NK-92 treated with Interleukin-12 subunit alpha and Interleukin-12 subunit beta, amount 100 ng/mL, for 24 hours (cell line): ENCODE data around the gene C11orf97.
"Not testable (repeated sequence)": the region's sequence is repeated elsewhere in the genome, so short reads cannot be mapped to it uniquely, and the experiment has no call there.

Source experiments
- DNase-seq: peaks from one replicate; lab custom pipeline; 2025; lab: John Stamatoyannopoulos, UW

C11orf97 gene, protein sequence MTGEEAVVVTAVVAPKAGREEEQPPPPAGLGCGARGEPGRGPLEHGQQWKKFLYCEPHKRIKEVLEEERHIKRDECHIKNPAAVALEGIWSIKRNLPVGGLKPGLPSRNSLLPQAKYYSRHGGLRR

DNA sequence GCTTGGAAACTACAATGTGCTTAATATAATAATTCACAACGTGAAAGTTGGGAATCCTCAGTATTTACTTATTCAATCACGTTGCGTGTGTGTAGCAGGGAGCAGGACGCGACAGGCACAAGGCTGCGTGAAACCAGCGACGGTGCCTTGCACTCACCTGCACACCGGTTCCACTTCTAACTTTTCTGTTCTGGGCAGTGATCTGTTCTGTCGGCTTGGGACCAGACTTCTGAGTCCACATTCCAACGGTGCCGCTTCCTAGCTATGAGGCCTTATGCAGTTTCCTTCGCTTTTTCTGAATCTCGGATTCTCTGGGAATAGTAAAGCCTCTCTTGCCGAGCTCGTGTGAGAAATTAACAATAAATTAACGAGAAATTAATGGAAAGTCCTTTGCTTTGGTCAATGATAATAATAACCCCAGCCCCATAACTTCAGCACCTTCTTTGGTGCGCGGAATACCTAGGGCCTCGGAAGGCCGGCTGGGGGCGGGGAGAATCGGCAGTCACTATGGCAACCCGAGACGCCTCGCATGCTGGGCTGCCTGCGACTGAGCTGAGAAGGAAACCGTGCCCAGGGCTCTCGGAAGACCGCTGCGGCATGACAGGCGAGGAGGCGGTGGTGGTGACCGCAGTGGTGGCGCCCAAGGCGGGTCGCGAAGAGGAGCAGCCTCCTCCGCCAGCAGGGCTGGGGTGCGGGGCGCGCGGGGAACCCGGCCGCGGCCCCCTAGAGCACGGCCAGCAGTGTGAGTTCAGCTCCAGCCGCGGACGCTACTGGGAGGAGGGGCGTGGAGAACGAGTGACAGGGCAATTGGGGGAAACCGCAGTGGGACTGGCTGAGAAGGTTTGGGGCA, at the start of gene C11orf97:
Gene C11orf97, plus strand, starts transcription at position 530 of the 850 bp plus-strand sequence. Its CDS starts 68 bp downstream, at position 598.
- no peak for DNase-seq

DNA sequence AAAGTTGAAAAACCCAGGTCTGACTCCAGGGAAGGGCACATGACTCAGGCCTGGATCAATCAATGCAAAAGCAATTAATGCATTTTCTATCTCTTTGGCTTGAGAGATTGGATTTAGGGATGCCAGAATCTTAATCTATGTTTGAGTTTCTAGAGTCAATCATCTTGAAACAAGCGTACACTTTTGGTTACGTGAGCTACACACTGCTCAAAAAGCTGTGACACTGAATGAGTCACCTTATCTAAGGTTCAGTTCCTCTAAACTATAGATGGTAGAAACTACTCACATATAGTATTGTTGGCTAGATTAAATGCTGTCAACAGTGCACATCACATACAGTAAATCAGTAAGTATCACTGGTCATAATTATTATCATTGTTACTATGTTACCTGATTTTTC, 42.8 kb upstream of the C11orf97 start:
- DNase-seq: no peak

DNA sequence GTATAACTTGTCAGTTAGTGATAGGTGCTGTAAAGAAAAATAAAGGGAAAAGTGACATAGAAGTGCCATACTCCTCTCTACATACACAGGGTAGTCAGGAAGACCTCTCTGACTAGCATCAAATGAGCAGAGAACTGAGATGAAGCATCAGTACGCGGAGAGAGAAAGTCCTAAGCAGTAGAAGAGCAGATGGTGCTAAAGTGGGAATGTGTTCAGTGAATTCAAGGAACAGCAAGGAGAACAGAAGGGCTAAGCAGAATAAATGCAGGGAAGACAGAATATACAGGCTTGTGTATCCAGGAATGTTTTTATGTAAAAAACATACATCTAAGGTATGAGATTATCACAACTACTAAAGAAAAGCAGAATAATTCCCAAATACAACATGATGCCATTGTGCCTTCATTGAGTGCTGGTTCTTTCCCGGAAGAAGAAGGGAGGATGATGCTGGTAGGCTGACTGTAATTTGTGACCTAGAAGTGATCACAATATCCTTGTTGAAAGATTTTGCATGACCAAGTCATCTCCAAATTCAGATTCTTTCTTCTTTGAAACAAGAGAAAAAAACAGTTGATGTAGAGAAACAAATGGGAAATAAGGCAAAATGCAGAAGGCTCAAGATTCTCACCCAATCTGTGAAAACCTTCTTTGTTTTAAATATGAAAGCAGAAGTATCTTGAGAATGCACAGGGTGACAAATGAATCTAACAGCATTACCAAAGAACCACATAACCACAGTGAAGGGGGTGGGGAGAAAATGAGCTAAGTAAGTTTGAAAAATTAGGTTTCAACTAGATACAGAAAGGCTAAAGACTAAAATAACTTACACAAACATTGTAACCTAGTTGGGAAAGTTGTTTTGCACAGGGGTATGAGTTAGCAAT, 39.1 kb upstream of the C11orf97 start:
- peak; percentile 6 for DNase-seq

DNA sequence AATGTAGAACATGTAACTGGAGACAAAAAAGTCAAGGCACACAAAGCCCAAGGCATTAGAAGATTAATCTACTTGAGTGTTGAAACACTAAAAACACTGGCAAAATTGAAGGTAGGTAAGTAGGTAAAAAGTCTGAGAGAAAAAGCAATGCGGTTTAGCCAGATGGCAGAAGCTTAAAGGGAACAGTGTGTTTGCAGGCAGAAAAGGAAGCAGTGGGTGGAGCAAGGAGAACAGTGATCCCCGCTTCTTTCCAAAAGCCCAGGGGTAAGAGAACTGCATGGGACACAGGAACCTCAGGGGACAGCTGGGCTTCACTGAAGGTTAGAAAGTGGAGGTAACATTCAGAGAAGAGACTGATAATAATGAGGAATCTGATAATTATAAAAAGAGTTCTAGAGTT, 34.6 kb upstream of the C11orf97 start:
- no peak for DNase-seq

DNA sequence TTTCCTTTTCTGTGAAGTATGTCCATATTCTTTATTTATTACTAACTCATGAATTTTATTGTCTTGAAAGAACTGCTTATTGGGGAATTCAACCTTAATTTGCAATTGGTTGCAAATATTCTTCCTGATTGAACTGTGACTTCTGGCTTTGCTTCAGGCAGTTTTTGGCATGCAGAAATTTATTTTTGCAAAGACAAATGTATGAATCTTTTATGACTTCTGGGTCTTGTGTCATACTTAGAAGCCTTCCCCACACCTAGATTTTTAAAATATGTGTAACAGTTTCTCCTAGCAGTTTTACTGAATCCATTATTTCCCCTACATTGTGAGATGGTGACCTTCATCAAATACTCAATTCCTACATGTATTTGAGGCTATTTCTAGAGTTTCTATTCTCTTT, 30.9 kb upstream of the C11orf97 start:
- no peak for DNase-seq

DNA sequence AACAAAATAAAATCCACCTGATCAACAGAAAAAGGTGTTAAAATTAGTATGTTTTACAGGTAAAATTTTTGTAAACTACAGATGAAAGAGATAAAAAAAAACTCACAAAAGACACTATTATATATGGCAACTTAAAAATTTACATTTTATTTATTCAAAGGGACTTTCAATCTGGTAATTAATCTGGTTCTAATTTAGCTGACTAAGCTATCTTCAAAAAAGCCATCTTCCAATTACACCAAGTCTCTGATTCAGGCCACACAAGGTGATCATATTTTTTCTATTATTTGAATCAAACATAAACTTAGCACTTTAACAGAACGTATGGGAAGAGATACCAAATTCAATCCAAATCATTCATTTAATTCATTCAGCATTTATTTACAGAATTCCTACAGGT, 26.2 kb upstream of the C11orf97 start:
- no peak for DNase-seq

DNA sequence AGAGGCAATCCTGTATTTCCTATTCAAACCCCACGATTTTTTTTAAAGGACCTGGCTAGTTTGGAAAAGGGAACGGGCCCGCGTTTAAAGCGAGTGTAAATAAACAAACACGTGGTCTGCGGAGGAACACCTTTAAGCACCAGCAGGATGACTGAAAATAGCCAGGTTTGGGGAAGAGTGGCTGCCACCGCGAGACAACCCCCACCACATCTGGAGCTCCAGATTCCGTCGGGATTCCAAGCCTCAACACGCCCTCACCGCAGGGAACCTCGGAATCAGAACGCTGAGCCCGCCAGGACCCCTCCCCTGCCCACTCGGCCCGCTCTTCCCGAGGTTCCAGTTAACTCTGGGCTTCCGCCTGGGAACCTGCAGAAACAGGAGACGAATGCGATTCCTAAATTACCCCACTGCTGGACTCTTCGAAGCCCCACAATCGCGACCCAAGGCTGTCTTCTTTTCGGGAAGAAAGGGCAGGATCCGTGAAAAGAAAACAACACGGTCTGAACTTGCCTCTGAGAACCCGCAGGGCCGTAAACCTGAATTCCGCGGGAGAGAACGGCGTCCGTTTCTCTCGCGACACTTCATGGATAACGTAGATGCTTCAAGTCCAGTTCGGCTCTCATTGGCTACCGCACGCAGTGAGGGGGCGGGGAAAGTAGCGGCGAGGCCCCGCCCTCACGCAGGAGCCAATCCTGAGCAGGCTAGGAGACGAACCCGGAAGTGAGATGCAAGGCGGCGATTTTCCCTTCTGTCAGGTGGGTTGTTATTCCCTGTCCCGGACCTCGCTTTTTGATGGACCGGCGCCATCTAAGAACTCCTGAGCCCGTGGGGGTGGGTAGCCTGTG, 18.8 kb upstream of the C11orf97 start, which contains the start of the genes ANKRD49 and MRE11:
Gene ANKRD49, plus strand, starts transcription at position 704 of the 845 bp plus-strand sequence. CDS start 2,710 bp downstream, outside the sequence.
Gene MRE11, minus strand, starts transcription at position 564 of the 845 bp plus-strand sequence. CDS start 1,043 bp downstream, outside the sequence.
- peak; percentile 90 for DNase-seq

DNA sequence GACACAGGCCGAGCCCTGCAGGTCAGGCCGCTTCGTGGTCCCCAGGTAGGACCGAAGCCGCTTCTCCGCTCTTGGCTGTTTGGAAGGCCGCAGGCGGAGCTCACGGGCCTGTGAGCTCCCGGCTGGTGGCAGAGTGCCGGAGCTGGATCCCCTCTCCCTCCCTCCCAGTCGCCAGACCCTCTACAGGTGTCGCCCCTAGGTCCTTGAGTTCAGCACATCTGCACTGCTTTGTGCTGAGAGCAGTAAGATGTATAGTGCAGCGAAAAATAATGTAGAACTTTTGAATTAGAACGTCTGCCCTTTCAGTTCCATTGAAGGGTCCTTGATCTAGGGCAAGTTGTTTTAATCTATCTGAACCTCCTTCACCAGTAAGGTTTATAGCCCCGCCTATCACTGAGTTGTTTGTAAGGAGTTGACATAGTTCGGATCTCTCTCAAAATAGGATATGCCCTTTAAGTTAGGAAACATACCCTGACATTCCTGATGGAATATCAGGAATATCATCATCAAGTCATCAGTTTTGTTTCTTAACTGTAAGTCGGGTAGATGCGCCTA, 18.1 kb upstream of the C11orf97 start:
- no peak for DNase-seq

DNA sequence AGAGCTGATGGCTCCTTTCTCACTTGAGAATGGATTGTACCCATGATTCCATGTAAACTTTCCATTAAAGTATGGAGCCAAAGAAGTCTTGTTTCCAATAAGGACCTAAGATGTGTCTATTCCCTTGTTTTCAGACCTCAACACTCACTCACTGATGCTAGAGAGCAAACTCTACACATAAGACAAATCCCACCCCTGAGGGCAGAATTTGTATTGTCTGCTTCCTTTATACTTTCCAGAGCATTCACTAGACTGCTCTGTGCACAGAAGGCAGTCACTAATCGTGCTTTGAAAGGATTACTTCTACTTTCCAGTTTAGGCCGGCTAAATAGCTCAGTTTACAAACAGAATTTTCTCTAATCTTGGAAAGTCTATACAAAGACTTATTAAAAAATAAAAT, 12.1 kb upstream of the C11orf97 start:
- no peak for DNase-seq

DNA sequence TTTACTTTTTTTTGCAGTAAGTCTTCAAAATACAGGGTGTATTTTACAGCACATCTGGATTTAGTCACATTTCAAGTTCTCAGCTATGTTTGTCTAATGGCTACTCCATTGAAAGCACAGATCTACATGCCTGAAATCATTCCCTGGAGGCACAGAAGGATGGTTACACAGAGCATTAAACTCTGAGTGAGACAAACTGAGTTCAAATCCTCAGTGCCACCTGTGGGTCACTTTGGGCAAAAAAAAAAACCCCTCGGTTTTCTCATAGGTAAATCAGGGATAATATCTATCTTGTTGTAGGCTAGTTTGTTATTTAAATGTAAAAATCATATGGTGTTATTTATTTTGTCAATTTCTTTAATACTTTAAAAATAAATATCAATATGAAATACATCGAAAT, 10.7 kb upstream of the C11orf97 start:
- DNase-seq: no peak

DNA sequence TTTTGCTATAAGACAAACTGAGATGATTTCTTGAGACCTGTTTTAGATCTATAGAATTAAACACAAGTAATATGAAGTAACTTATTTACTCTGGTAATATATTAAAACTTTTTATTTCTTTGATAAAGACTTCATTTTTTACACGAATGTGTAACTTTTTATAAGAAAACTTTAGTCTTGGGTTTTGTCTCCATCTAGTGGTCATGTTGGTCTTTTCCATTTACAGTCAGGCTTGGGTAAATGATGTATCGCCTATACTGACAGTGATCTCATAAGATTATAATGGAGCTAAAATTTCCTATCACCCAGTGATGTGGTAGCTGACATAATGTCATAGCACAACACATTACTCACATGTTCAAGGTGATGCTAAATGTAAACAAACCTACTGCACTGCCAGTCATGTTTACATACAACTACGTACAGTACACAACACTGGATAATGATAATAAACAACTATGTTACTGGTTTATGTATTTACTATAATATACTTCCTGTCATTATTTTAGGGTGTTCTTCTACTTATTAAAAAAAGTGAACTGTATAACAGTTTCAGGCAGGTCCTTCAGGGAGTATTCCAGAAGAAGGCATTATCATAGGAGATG, 7.5 kb upstream of the C11orf97 start:
- no peak for DNase-seq

DNA sequence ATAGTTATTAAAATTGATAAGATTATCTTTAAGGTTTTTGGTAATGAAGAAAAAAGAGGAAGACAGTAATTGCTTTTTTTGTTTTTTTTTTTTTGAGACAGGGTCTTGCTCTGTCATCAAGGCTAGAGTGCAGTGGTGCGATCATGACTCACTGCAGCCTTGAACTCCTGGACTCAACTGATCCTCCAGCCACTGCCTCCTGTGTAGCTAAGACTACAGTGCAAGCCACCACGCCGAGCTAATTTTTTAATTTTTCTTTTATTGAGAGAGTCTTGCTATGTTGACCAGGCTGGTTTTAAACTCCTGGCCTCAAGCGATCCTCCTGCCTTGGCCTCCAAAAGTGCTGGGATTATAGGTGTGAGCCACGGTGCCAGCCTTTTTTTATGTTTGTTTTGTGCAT, 5.7 kb upstream of the C11orf97 start:
- not testable (repeated sequence) for DNase-seq

DNA sequence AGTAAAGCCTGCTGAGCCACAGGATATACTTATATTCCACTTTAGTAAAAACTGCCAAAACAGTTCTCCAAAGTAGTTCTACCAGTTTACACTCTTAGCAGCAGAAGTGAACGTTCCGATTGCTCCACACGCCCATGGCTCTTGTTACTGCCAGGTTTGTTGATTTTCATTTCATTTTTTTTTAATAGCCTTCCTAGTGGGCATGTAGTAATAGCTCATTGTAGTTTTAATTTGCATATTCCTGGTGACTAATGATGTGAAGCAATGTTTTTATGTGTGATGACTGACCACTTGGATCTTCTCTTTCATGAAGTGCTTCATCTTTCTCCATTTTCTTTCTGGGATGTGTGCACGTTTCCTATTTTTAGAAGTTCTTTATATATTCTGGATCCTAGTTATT, 4.8 kb upstream of the C11orf97 start:
- no peak for DNase-seq

DNA sequence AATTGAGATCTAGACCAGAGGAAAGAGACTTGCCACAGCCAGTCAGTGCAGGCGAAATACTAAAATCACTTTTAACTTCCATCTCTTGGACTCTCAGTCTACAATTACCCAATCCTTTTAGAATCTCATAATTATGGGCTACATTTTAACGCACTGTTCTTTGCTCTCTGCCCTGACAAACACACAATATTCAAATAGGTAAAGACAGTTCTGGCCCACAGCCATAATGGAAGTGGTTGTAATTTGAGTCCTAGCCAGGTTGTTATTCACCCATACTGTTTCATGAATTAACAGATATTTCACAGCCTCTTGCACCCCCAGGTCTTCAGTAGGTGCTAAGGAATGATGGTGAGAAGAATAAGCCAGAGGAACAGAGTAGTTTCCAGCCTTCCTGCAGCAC, 830 bp downstream of the C11orf97 start:
- DNase-seq: no peak

DNA sequence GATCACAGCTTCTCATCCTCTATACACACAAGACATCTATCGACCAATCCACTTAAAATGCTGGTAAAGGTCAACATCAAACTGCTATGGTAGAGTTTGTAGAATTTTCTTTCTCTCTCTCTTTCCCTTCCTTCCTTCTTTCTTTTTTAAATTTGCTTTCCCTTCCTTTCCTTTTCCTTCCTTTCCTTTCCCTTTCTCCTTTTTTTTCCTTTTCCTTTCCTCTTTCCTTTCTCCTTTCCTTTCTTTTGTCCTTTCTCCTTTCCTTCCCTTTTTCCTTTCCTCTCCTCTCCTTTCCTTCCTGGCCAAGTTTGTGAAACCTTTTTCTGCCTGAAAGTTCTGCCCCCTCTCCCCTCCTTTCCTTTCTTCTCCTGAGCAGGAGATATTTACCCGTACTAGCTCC, 3.1 kb downstream of the C11orf97 start:
- no peak for DNase-seq

DNA sequence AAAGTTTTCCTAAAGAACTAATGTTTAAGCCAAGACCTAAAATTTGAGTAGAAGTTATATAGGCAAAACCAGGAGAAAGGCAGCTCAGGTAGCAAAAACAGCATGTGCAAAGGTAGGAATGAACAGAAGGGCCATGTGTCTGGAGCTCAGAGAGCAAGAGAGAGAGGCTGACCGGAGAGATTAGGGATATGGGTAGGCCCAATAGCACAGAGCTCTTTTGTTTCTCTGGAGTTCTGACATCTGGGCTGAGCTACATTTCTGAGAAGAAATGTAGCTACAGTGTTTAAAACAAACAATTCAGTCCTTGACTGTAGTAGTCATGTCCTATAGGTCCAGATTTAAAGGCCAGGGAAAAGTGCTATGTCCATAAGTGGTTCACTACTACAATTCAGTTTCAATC, 4.5 kb downstream of the C11orf97 start:
- no peak for DNase-seq

DNA sequence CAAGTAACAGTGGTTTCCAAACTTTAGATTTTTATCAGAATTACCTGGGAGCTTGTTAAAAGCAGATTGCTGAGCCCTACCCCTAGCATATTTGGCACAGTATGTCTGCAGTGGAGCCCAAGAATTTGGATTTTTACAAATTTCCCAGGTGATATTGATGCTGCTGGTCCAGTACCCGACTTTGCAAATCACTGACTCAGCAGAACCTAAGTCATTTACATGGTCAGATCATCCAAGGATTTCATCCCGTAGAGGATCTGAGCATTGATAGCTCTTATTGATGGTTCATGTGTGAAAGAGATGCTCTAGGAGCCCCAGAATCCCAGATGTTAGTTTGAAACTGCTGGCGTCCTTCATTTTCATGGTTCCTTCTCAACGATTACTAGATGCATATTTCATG, 6.0 kb downstream of the C11orf97 start:
- no peak for DNase-seq

DNA sequence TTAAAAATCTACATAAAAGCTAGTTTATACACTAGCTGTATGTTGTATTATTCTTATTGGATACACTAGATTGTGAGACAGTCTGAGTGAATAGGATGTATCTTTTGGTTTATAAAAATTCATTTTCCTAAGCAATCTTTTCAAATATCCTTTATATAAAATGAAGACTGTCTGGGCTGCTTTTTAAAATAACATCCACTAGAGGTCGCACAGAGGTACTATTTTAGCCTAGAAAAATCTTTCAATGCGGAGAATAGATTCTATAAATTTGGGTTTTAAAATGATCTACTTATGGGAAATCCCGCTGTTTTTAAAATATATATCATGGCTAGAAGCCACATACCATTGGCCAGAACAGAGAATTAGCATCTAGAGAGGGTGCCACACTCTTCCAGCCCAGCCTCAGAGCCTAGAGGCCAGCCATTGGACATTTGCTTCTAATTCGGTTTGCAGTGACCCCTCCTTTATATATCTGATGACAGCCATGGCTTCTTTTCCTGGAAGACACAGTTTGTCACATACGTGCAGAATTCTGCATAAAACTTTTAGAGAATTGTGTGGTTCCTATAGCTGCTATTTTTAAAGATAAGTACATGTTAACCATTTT, 7.3 kb downstream of the C11orf97 start:
- no peak for DNase-seq

DNA sequence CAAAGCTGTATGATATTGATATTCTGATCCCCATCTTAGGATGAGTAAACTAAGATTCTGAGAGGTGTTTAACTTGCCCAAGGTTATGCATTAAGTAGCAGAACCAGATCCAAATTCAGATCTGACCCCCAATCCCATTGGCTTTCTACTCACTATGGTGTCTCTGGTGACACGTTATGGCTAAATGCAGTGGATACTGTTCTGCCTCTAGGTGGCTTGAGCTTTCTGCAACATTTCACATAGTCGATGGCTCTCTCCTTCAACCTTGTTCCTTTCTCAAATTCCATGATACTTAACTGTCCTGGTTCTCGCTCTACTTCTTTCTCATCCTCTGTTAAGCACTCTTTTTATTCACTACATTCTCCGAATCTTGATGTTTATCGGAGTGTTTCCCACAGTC, 9.4 kb downstream of the C11orf97 start:
- DNase-seq: no peak

DNA sequence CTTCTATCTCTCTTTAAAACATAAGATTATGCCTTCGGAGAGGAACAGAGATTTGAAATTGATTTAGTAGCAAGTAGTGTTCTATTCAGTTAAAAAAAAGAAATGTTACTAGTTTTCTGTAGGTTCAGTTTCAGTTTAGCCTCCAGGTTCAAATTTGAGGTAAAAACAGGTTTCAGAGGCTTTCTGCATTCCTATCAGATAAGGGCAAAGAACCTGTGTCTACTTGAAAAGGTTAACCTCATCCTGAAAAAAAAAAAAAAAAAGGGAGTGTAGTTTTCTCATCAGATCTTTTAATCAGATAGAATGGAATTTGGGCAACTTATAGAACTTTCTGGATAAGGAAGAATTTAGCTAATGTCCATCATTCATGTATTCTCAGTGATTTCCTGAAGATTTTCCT, 12.1 kb downstream of the C11orf97 start:
- no peak for DNase-seq
